ENCODE measurements around the gene CCL28. TPM values are rescaled to one million over a fixed set of nuclear protein-coding genes. Genes with fewer than 3 reads are reported as not detected.

The CCL28 gene
- total and polyA plus RNA-seq, 2 of the 13 experiments (the other 11 are each of a cell fraction or from before 2014, with no cell fraction given), result 0.03 TPM; not detected in 1

DNA sequence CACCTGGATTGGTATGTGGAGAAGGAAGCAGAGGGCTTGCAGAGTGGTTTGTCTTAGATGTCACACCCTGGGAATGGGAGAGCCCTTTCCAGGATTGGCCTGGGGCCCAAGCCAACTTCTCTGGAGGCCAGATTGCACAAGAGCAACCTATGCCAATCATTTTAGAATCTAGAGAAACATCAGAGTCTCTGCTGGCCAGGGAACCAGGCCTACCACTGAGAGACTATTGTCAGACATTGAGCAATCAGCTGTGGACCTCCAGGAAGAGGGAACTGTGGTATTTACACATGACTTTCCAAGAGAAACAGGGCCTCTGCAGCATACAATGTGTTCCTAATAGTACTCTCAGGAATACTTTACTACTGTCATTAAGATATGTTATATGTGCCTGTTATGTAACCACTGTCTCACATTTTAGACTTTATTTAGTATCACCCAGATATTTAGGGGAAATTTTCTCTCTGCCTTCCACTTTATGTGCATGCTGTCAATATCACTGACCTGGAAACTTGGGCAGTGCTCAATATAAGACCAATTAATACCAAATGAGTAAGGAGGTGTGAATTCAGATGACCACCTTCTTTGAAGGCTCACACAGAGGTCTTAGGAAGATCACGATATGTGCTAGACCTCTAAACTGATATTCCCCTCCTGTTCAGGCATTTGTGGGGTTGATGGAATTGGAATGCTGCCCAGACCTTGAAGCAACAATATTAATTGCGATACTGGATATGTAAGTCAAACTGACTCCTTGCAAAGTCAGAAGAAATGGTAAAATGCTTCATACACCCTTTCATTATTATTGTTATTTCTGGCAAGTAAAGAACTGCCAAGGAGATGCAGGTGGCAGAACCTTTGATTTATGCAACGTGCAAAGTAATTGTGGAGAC, 20.5 kb upstream of the CCL28 start (continued):
- TF ChIP-seq, protein P1, sequence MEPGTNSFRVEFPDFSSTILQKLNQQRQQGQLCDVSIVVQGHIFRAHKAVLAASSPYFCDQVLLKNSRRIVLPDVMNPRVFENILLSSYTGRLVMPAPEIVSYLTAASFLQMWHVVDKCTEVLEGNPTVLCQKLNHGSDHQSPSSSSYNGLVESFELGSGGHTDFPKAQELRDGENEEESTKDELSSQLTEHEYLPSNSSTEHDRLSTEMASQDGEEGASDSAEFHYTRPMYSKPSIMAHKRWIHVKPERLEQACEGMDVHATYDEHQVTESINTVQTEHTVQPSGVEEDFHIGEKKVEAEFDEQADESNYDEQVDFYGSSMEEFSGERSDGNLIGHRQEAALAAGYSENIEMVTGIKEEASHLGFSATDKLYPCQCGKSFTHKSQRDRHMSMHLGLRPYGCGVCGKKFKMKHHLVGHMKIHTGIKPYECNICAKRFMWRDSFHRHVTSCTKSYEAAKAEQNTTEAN (CRISPR knock-in tag; conservative IDR thresholded peaks at IDR 0.05), result peak; percentile 77; the same call in 1 of the 2 replicates
- TF ChIP-seq ZNF724P (CRISPR knock-in tag; IDR thresholded peaks at IDR 0.05; ENCODE audit: borderline replicate concordance), result no peak
- no peak for TF ChIP-seq KAT2B (IDR thresholded peaks at IDR 0.05; ENCODE audit: borderline replicate concordance, low read depth, low read length)
- TF ChIP-seq NPAS2 (CRISPR knock-in tag; IDR thresholded peaks at IDR 0.05; ENCODE audit: borderline replicate concordance), result no peak
- no peak for TF ChIP-seq ZNF891 (CRISPR knock-in tag; IDR thresholded peaks at IDR 0.05)
- no peak; the same call in 1 of the 2 replicates for TF ChIP-seq ZNF766 (CRISPR knock-in tag; IDR thresholded peaks at IDR 0.05; ENCODE audit: borderline replicate concordance)
- no peak for TF ChIP-seq AHR (CRISPR knock-in tag; IDR thresholded peaks at IDR 0.05)
- no peak for TF ChIP-seq HES4 (CRISPR knock-in tag; IDR thresholded peaks at IDR 0.05; ENCODE audit: borderline replicate concordance)
- TF ChIP-seq, protein P2, sequence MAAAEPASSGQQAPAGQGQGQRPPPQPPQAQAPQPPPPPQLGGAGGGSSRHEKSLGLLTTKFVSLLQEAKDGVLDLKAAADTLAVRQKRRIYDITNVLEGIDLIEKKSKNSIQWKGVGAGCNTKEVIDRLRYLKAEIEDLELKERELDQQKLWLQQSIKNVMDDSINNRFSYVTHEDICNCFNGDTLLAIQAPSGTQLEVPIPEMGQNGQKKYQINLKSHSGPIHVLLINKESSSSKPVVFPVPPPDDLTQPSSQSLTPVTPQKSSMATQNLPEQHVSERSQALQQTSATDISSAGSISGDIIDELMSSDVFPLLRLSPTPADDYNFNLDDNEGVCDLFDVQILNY (CRISPR knock-in tag; conservative IDR thresholded peaks at IDR 0.05), result no peak
- peak; percentile 69; the same call in 1 of the 2 replicates for TF ChIP-seq ZNF788 (CRISPR knock-in tag; IDR thresholded peaks at IDR 0.05; ENCODE audit: borderline replicate concordance)
- TF ChIP-seq, protein P3, sequence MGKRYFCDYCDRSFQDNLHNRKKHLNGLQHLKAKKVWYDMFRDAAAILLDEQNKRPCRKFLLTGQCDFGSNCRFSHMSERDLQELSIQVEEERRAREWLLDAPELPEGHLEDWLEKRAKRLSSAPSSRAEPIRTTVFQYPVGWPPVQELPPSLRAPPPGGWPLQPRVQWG (CRISPR knock-in tag; IDR thresholded peaks at IDR 0.05; ENCODE audit: borderline replicate concordance, low read depth), result no peak
- no peak for TF ChIP-seq BRD4 (CRISPR knock-in tag; IDR thresholded peaks at IDR 0.05)
- TF ChIP-seq ZMYM3 (CRISPR knock-in tag; IDR thresholded peaks at IDR 0.05), result peak; percentile 61; the same call in 1 of the 2 replicates
- TF ChIP-seq ZNF747 (CRISPR knock-in tag; IDR thresholded peaks at IDR 0.05; ENCODE audit: borderline replicate concordance), result 0 out of 2 replicates have a peak, but pooled peaks have one; percentile 21
- TF ChIP-seq NONO (IDR thresholded peaks at IDR 0.05), result no peak
- peak; percentile 74 for TF ChIP-seq NONO (CRISPR knock-in tag; conservative IDR thresholded peaks at IDR 0.05)
- TF ChIP-seq, protein P4, sequence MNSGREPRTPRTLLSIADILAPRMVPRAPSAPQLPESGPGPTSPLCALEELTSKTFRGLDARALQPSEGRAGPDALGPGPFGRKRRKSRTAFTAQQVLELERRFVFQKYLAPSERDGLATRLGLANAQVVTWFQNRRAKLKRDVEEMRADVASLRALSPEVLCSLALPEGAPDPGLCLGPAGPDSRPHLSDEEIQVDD (CRISPR knock-in tag; IDR thresholded peaks at IDR 0.05; ENCODE audit: borderline replicate concordance), result no peak
- TF ChIP-seq SRF (IDR thresholded peaks at IDR 0.05; ENCODE audit: low read depth, low read length), result no peak
- TF ChIP-seq, protein P5, sequence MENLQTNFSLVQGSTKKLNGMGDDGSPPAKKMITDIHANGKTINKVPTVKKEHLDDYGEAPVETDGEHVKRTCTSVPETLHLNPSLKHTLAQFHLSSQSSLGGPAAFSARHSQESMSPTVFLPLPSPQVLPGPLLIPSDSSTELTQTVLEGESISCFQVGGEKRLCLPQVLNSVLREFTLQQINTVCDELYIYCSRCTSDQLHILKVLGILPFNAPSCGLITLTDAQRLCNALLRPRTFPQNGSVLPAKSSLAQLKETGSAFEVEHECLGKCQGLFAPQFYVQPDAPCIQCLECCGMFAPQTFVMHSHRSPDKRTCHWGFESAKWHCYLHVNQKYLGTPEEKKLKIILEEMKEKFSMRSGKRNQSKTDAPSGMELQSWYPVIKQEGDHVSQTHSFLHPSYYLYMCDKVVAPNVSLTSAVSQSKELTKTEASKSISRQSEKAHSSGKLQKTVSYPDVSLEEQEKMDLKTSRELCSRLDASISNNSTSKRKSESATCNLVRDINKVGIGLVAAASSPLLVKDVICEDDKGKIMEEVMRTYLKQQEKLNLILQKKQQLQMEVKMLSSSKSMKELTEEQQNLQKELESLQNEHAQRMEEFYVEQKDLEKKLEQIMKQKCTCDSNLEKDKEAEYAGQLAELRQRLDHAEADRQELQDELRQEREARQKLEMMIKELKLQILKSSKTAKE (CRISPR knock-in tag; IDR thresholded peaks at IDR 0.05; ENCODE audit: borderline replicate concordance), result peak; percentile 91
- TF ChIP-seq, protein P6, sequence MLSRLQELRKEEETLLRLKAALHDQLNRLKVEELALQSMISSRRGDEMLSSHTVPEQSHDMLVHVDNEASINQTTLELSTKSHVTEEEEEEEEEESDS (CRISPR knock-in tag; IDR thresholded peaks at IDR 0.05; ENCODE audit: borderline replicate concordance), result no peak
- TF ChIP-seq ONECUT2 (CRISPR knock-in tag; IDR thresholded peaks at IDR 0.05), result peak; percentile 41; the same call in 1 of the 2 replicates
- peak; percentile 99 for TF ChIP-seq MEIS2 (CRISPR knock-in tag; IDR thresholded peaks at IDR 0.05)
- TF ChIP-seq FOXM1 (CRISPR knock-in tag; IDR thresholded peaks at IDR 0.05), result no peak
- no peak for TF ChIP-seq SMAD9 (CRISPR knock-in tag; IDR thresholded peaks at IDR 0.05)

All from HepG2 (cell line).